Panc1 (cell line): ENCODE results near the gene CNIH2.

ENCODE experiments used
- POLR2AphosphoS5 ChIP-seq: IDR thresholded peaks from 2 replicates; pipeline ENCODE4 v1.6.1; 2012; ENCODE audit warnings: mild to moderate bottlenecking, low read depth, low read length, moderate library complexity
- TF ChIP-seq, protein P1 (sequence below): fragments of 450-650 bp; IDR thresholded peaks from 2 replicates; pipeline ENCODE4 v1.5.1; 2017; ENCODE audit warnings: mild to moderate bottlenecking
- TF ChIP-seq, protein P2 (sequence below), 2 experiments: IDR thresholded peaks; 2 replicates each; pipeline ENCODE4 v1.6.1; 2011 to 2012; ENCODE audit warnings: low read depth in 2 of 2, control low read depth in 1 of 2, low read length in 1 of 2, mild to moderate bottlenecking in 1 of 2, moderate library complexity in 1 of 2; ENCODE audit not compliant: insufficient read depth in 1 of 2

DNA sequence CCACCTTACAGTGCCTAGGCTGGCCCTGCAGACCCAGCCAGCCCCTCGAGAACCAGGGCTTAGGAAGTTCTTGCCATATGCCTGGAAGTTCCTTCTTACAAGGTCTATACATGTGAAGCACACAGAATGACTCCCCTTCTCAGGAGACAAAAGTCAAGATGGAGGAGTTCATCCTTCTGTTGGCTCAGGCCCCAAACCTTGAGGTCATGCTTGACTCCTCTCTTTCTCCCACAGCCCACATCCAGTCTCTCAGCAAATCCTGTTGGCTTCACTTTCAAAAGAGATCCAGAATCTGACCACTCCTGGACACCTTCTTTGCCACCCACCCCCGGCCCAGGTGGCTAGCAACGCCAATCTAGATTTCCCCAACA is 40.6 kb downstream of the CNIH2 start:
- TF ChIP-seq, protein P1, sequence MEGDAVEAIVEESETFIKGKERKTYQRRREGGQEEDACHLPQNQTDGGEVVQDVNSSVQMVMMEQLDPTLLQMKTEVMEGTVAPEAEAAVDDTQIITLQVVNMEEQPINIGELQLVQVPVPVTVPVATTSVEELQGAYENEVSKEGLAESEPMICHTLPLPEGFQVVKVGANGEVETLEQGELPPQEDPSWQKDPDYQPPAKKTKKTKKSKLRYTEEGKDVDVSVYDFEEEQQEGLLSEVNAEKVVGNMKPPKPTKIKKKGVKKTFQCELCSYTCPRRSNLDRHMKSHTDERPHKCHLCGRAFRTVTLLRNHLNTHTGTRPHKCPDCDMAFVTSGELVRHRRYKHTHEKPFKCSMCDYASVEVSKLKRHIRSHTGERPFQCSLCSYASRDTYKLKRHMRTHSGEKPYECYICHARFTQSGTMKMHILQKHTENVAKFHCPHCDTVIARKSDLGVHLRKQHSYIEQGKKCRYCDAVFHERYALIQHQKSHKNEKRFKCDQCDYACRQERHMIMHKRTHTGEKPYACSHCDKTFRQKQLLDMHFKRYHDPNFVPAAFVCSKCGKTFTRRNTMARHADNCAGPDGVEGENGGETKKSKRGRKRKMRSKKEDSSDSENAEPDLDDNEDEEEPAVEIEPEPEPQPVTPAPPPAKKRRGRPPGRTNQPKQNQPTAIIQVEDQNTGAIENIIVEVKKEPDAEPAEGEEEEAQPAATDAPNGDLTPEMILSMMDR = no peak
- TF ChIP-seq POLR2AphosphoS5 = no peak
- TF ChIP-seq, protein P2, sequence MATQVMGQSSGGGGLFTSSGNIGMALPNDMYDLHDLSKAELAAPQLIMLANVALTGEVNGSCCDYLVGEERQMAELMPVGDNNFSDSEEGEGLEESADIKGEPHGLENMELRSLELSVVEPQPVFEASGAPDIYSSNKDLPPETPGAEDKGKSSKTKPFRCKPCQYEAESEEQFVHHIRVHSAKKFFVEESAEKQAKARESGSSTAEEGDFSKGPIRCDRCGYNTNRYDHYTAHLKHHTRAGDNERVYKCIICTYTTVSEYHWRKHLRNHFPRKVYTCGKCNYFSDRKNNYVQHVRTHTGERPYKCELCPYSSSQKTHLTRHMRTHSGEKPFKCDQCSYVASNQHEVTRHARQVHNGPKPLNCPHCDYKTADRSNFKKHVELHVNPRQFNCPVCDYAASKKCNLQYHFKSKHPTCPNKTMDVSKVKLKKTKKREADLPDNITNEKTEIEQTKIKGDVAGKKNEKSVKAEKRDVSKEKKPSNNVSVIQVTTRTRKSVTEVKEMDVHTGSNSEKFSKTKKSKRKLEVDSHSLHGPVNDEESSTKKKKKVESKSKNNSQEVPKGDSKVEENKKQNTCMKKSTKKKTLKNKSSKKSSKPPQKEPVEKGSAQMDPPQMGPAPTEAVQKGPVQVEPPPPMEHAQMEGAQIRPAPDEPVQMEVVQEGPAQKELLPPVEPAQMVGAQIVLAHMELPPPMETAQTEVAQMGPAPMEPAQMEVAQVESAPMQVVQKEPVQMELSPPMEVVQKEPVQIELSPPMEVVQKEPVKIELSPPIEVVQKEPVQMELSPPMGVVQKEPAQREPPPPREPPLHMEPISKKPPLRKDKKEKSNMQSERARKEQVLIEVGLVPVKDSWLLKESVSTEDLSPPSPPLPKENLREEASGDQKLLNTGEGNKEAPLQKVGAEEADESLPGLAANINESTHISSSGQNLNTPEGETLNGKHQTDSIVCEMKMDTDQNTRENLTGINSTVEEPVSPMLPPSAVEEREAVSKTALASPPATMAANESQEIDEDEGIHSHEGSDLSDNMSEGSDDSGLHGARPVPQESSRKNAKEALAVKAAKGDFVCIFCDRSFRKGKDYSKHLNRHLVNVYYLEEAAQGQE (IDR thresholded peaks at IDR 0.05; ENCODE audit: insufficient read depth in 1 of 2, low read depth in 2 of 2, low read length in 1 of 2) = no peak
